GM19240 (cell line): Measurements from ENCODE around the gene DCAF12.
"Not testable (repeated sequence)": the region's sequence is repeated elsewhere in the genome, so short reads cannot be mapped to it uniquely, and the experiment has no call there.

Experiments
- DNase-seq: peaks from one replicate; pipeline ENCODE4 v3.0.0; 2011; ENCODE audit warnings: low spot score; ENCODE audit not compliant: insufficient read length

Gene DCAF12

DNA sequence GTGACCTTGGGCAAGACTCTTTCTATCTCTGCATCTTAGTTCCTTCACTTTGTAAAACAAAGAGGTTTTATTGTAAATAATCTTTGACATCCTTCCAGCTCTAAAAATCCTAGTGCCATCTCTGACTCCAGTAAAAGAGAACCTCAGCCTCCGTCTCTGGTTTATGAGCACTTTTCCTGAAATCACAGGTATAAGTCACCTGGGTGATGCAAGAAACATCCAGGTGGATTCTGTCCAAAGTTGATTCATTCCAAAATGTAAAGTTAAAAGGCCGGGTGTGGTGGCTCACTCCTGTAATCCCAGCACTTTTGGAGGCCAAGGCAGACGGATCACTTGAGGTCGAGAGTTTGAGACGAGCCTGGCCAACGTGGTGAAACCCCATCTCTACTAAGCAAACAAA lies 56.7 kb downstream of the DCAF12 start:
- no peak for DNase-seq

DNA sequence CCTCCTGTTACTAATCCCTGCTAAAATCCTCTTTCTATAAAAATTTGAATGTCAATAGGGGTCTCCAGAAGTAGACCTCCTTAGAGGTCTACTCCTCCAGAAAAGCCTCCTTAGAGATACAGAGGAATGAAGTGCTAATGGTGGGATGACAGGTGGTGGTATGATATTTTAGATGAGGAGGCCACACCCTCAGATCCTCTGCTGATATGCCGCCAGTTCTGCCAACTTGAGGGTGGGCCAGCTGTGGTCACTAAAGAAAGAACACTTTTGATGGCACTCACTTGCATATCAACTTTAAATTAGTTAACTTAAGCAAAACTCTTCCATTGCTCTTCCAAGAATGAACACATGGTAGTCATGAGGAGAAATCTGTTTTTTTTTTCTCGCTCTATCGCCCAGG lies 61.0 kb downstream of the DCAF12 start:
- no peak for DNase-seq

- DNase-seq, result no peak
These were observed 66.5 kb downstream of the DCAF12 start for GRCh38 chr9:34059954-34060353.

GRCh38 chr9:34059281-34059680 lies 67.2 kb downstream of the DCAF12 start:
- no peak for DNase-seq

DNA sequence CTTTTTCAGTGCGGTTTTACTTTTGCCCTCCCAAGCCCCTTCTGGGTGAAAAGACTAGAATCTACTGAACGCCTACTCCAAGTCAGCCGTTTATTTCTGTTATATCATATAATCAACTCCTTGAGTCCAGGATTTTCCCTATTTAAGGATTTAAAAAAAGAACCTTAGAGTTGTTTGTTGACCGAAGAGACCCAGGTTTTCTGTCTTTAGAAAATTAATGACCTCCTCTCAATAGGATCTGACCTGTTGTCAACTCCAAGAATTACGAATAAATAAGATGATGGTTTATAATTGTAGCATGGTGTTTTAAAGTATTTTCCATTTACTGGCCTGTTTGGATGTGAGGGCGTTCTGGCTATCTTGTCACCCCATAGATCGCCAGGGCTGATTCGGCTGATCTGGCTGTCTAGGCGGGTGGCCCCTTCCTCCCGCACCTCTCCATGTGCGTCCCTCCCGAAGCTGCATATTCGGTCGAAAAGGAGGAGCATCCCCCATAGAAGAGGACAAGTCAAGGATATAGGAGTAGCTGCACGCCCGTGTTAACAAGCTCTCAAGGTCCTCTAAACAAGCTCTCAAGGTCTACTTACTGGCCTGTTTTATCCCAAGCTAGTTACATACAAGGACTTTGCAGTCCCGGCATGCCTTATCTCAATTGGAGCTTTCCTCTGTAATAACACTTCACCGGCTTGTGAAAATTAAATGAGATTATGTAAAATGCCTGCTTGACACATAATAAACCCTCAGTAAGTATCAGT lies 76.7 kb downstream of the DCAF12 start:
- DNase-seq, result no peak

DNA sequence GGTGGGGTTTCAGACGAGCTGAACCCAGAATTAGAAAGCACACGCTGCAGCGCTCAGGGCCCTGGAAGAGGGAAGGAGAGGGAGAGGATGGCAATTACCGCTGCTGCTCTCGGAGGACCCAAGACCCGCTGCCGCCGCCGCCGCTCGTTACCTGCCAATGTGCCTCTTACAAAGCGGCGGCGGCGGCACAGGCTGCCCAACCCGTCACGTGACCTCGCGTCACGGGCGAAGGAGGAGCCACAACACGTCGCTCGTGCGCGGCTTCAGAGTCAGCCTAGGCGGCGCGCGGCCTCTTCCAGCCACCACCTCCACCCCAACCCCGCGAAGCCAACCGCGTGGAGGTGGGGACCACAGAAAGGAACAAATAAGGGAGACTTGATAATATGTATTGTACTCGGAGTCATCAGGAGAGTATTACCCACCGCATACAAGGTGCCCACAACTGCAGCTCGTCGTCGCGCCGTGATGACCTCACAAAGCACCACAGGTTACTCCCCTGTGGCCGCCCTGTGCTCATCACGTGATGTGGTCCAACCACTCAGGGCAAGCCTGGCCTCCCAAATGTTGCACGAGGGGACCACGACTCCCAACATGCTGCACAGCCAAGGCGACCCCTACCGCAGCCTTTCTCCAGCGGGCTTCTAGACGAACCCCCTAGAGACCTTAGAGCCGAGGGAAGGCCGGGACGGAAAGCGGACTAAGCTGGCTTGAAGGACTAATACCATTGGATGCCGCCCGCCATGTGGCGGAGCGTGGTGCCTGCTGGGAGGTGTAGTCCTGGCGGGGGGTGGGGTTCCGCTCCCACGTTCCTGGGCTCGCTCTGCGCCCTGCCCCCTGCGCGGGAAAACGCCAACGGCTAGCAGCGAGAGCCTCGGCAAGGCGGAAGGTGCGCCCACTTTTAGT lies 77.5 kb downstream of the DCAF12 start, which contains the start of gene UBAP2:
UBAP2 (minus strand) TSS at position 161 of the 903 bp plus-strand sequence. CDS start 31,739 bp downstream, outside the sequence.
- DNase-seq, result peak; percentile 78

DNA sequence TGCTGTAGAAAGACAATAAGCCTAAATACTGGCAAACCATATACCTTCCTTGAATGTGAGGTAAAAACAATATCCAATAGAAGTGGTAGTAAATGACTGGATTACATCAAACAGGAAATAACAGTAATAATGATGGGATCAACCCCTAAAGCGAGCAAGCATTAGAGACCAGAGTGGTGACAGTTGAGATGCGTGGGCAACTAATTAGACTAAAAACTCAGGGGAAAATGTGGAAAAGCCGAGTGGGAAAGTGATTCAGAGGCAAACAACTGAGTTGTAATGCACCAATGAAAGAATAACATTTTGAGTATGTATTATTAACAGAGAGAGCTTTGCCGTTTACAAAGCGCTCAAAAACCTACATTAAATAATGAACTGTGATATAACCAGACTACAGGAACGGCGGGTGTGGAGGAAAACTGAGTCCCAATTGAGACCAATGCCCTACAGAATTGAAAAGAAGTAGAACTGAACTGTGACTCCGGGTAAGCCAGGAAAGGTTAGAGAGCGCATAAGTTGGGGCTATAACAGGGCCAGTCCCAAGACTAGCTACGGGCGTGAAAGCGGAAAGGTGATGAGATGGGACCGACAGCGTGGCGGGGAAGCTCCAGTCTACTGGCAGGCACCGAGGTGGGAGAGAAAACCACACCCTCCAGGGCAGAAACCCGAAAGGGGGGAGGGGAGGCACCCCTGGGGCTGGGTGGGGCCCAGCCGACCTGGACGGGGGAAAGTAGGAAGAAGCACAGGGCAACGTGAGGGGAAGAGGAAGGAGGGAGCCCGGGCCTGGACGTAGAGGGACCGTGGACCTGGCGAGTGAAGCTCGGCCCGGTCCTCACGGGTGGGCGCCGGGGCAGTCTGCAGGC lies 78.4 kb downstream of the DCAF12 start:
- DNase-seq, result no peak

- DNase-seq, result no peak
These were observed 79.6 kb downstream of the DCAF12 start for GRCh38 chr9:34046784-34047379.

DNA sequence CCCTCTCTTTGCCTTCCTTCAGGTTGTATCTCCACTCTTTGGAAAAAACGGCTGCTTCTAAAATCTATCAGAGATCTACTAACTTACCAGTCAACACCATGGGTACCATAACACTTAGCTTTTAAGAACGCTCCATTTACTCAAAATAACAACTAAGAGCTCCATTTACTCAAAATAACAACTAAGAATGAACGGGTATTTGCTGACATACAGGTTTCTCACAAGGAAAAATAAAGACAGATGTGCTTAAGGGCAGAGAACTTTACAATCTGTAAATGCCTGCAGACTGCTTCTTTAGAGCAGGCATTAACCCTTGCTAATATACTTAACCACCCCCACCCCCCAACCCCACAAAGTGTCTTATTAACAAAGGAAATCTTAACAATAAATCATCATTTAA lies 80.6 kb downstream of the DCAF12 start:
- no peak for DNase-seq

DNA sequence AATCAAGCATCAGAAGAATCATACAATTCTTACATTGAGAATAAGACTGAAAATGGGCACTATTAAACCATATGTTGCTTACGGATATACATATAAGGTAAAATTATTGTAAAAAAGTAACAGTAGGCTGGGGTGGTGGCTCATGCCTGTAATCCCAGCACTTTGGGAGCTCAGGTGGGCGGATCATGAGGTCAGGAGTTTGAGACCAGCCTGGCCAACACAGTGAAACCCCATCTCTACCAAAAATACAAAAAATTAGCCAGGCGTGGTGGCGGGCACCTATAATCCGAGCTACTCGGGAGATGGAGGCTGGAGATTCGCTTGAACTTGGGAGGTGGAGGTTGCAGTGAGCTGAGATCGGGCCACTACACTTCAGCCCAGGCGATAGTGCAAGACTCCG lies 84.4 kb downstream of the DCAF12 start:
- DNase-seq, result not testable (repeated sequence)

DNA sequence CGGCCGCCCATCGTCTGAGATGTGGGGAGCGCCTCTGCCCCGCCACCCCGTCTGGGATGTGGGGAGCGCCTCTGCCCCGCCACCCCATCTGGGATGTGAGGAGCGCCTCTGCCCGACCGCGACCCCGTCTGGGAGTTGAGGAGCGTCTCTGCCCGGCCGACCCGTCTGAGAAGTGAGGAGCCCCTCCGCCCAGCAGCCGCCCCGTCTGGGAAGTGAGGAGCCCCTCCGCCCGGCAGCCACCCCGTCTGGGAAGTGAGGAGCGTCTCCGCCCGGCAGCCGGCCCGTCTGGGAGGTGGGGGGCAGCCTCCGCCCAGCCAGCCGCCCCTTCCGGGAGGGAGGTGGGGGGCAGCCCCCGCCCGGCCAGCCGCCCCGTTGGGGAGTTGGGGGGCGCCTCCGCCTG lies 87.6 kb downstream of the DCAF12 start:
- not testable (repeated sequence) for DNase-seq

DNA sequence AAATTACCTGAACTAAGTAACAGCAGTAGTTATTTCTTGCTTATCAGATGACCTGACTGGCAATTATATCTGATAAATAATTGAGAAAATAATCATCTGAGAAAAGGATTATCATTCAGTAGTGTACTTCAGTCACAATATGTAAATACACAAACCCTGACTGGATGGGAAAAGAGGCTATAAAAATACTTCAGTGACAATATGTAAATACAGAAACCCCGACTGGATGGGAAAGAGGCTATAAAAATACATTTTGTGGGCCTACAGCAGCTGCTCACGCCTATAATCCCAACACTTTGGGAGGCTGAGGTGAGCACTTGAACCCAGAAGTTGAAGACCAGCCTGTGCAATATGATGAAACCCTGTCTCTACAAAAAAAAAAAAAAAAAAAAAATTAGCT lies 88.9 kb downstream of the DCAF12 start:
- no peak for DNase-seq

- no peak for DNase-seq
These were observed 89.9 kb downstream of the DCAF12 start for GRCh38 chr9:34036625-34037024.
